CD8-positive, alpha-beta memory T cell (primary cell): ENCODE data around the gene CTNND2. TPM values are rescaled to one million over a fixed set of nuclear protein-coding genes. Genes with fewer than 3 reads are reported as not detected.

Experiments used
- CTCF ChIA-PET: fragments of 350-600 bp; sonication (Branson Sonifier 250); formaldehyde crosslinking; loops from one replicate; lab custom pipeline; 2021; ENCODE audit warnings: antibody characterized with exemption; lab: Charles Lee
- POLR2A ChIA-PET: fragments of 350-600 bp; sonication (Branson Sonifier 250); formaldehyde crosslinking; loops from one replicate; lab custom pipeline; 2021; ENCODE audit warnings: antibody characterized with exemption; lab: Charles Lee
- DNase-seq, 5 donors: peaks; one replicate each; pipeline versions ENCODE4 v3.0.0 to v3.0.0-alpha.2; 2020 to 2022; ENCODE audit warnings: mixed read lengths in 1 of 5
- H3K27ac ChIP-seq: one replicate; pipeline ENCODE4 v1.7.0; 2013; ENCODE audit warnings: low read depth, mild to moderate bottlenecking, low read length, moderate library complexity
- H3K27me3 ChIP-seq: 2 replicates; pipeline ENCODE4 v1.7.0; 2013; ENCODE audit warnings: low read length, mild to moderate bottlenecking; ENCODE audit not compliant: insufficient read depth, poor library complexity, severe bottlenecking
- H3K36me3 ChIP-seq: 2 replicates; pipeline ENCODE4 v1.7.0; 2013; ENCODE audit warnings: mild to moderate bottlenecking, low read length, moderate library complexity; ENCODE audit not compliant: insufficient read depth
- H3K4me1 ChIP-seq: 2 replicates; pipeline ENCODE4 v1.7.0; 2013; ENCODE audit warnings: mild to moderate bottlenecking, low read length, moderate library complexity; ENCODE audit not compliant: insufficient read depth
- H3K4me3 ChIP-seq: 2 replicates; pipeline ENCODE4 v1.7.0; 2013; ENCODE audit warnings: mild to moderate bottlenecking, low read length
- H3K9me3 ChIP-seq: 2 replicates; pipeline ENCODE4 v1.7.0; 2013; ENCODE audit warnings: mild to moderate bottlenecking, low read length
- H3K27ac Mint-ChIP-seq, 8 donors: one replicate each; pipeline ENCODE4 v1.8.0; 2020 to 2021; ENCODE audit warnings: mixed read lengths in 8 of 8, mild to moderate bottlenecking in 6 of 8, inconsistent platforms in 3 of 8, moderate library complexity in 3 of 8
- H3K27me3 Mint-ChIP-seq, 2 donors: one replicate each; pipeline ENCODE4 v1.8.0; 2020 to 2021; ENCODE audit warnings: mixed read lengths in 2 of 2, mild to moderate bottlenecking in 1 of 2, moderate library complexity in 1 of 2
- H3K36me3 Mint-ChIP-seq, 3 donors: one replicate each; pipeline ENCODE4 v1.8.0; 2020 to 2021; ENCODE audit warnings: mixed read lengths in 3 of 3, inconsistent platforms in 1 of 3, mild to moderate bottlenecking in 1 of 3
- H3K4me1 Mint-ChIP-seq, 3 donors: one replicate each; pipeline ENCODE4 v1.8.0; 2020 to 2021; ENCODE audit warnings: mixed read lengths in 3 of 3, inconsistent platforms in 1 of 3, mild to moderate bottlenecking in 1 of 3
- H3K4me3 Mint-ChIP-seq, 7 donors: one replicate each; pipeline ENCODE4 v1.8.0; 2020 to 2021; ENCODE audit warnings: mixed read lengths in 7 of 7, mild to moderate bottlenecking in 6 of 7, moderate library complexity in 4 of 7, inconsistent platforms in 2 of 7
- H3K9me3 Mint-ChIP-seq, 5 donors: one replicate each; pipeline ENCODE4 v1.8.0; 2020 to 2022; ENCODE audit warnings: mixed read lengths in 5 of 5, mild to moderate bottlenecking in 3 of 5, moderate library complexity in 2 of 5, inconsistent platforms in 1 of 5
- polyA plus RNA-seq: library from polyadenylated mRNA; unstranded; fragments of 300-500 nt; fragmentation: Illumina TruSeq; gene quantifications from one replicate; pipeline ENCODE4 v1.2.3, GENCODE V29; 2021
- total RNA-seq, 2 experiments: library from RNA; stranded (reverse); gene quantifications; one replicate each; pipeline ENCODE4 v1.2.3, GENCODE V29; 2021

Gene CTNND2
- total and polyA plus RNA-seq, 3 experiments from 2014 or later: not detected

DNA sequence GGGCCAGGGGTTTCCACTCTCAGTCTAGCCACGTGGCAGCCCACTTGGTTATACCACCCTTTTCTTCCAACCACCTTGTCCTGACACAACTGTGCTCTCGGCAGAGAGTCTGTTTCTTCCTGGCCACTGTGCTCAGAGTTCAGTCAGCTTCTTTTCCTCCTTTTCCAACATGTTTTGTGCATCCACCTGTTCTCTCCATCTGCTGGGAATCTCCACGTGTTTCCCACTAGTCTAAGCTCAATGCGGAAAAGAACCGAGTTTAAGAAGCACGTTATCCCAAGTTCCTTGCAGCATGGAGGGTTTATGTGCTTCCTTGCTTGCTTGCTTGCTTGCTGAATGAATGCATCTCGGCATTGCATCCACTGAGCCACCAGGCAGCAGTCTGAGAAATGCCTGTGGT, 599.6 kb downstream of the CTNND2 start:
- Histone ChIP-seq H3K36me3 (no peaks in the 10 kb centered on the region), H3K4me3 (no peak overlapping the region), H3K9me3 (no peaks in the 10 kb centered on the region), H3K27ac (no peak overlapping the region), H3K4me1 (no peaks in the 10 kb centered on the region), H3K27me3 (no peaks in the 10 kb centered on the region)
- CTCF ChIA-PET: no interaction called here
- H3K36me3 Mint-ChIP-seq: no peaks in the 10 kb centered on the region
- no peak for DNase-seq
- H3K4me3 Mint-ChIP-seq: no peak overlapping the region
- peak overlapping the region in 1 of 8 donors; percentile 48 for H3K27ac Mint-ChIP-seq
- POLR2A ChIA-PET: no interaction called here
- H3K4me1 Mint-ChIP-seq: no peaks in the 10 kb centered on the region
- peaks cover 0 to 2% (median 0%) of the 10 kb centered on the region in 5 donors for H3K9me3 Mint-ChIP-seq
- peaks cover 0 to 2% of the 10 kb centered on the region in 2 donors for H3K27me3 Mint-ChIP-seq

DNA sequence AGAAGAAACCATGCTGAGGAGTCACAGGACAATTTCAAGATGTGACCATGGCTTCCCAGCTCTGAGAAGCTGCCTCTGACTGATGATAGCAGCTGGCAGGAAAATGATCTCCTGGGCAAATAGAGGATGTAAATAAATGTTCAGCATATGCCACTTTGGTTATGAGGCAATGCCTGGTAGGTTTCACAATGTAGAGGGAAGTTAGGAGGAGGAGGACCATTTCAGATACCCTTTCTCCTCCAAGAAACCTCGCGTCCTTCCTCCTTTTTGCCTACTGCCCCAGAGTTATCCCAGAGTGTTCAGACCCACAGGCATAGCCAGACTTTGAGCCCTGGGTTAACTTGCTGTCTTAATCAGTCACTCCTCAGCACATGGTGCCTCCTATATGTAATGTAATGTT, 601.6 kb downstream of the CTNND2 start:
- H3K4me1 ChIP-seq: no peaks in the 10 kb centered on the region
- H3K27ac Mint-ChIP-seq: no peak overlapping the region
- H3K4me3 Mint-ChIP-seq: no peak overlapping the region
- H3K27me3 Mint-ChIP-seq: peaks cover 0 to 2% of the 10 kb centered on the region in 2 donors
- no peak for DNase-seq
- H3K4me3 ChIP-seq: no peak overlapping the region
- no peaks in the 10 kb centered on the region for H3K9me3 ChIP-seq
- H3K36me3 ChIP-seq: no peaks in the 10 kb centered on the region
- no peaks in the 10 kb centered on the region for H3K36me3 Mint-ChIP-seq
- no peaks in the 10 kb centered on the region for H3K27me3 ChIP-seq
- peaks cover 0 to 2% (median 0%) of the 10 kb centered on the region in 5 donors for H3K9me3 Mint-ChIP-seq
- H3K27ac ChIP-seq: no peak overlapping the region
- ChIA-PET CTCF (no interaction called here), POLR2A (no interaction called here)
- no peaks in the 10 kb centered on the region for H3K4me1 Mint-ChIP-seq

DNA sequence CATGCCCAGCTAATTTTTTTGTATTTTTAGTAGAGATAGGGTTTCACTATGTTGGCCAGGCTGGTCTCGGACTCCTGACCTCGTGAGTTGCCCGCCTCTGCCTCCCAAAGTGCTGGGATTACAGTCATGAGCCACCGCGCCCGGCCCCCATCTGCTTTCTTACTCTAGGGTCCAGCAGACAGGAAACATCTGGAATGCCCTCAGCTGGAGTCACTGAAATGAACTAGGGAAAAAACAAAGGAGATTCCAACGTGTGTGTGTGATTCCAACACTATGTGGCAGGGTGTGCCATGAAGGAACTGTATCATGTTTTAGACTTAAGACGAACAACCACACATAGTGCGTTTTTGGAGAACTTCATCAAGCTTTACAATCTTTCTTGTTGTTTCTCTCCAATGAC, 603.1 kb downstream of the CTNND2 start:
- Histone ChIP-seq H3K27ac (no peak overlapping the region), H3K9me3 (no peaks in the 10 kb centered on the region), H3K4me3 (no peak overlapping the region), H3K27me3 (no peaks in the 10 kb centered on the region), H3K4me1 (no peaks in the 10 kb centered on the region), H3K36me3 (no peaks in the 10 kb centered on the region)
- Mint-ChIP-seq H3K27ac (no peak overlapping the region), H3K27me3 (peaks cover 0 to 2% of the 10 kb centered on the region in 2 donors), H3K4me1 (no peaks in the 10 kb centered on the region), H3K9me3 (peaks cover 0 to under 1% (median 0%) of the 10 kb centered on the region in 5 donors), H3K4me3 (no peak overlapping the region), H3K36me3 (no peaks in the 10 kb centered on the region)
- DNase-seq: no peak
- ChIA-PET POLR2A (no interaction called here), CTCF (no interaction called here)

DNA sequence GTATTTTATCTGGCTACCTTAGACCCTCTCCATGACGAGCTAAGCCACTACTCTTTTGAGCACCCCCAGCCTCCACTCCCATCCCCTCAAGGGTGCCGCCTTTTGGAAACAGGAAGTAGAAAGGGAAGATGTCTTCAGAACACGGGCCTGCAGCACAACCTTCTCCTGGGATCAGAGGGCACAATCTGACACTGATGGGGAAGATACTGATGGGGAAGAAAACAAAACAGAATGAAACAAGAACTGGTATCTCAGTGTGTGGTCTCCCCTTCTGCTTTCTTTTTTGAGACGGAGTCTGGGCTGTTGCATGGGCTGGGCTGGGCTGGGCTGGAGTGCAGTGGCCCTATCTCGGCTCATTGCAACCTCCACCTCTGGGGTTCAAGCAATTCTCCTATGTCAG, 603.5 kb downstream of the CTNND2 start:
- no peak overlapping the region for H3K27ac Mint-ChIP-seq
- H3K9me3 Mint-ChIP-seq: no peaks in the 10 kb centered on the region
- no peaks in the 10 kb centered on the region for H3K4me1 ChIP-seq
- no peak overlapping the region for H3K27ac ChIP-seq
- DNase-seq: no peak
- CTCF ChIA-PET: no interaction called here
- no peaks in the 10 kb centered on the region for H3K36me3 ChIP-seq
- H3K36me3 Mint-ChIP-seq: no peaks in the 10 kb centered on the region
- no peak overlapping the region for H3K4me3 ChIP-seq
- POLR2A ChIA-PET: no interaction called here
- no peaks in the 10 kb centered on the region for H3K4me1 Mint-ChIP-seq
- no peaks in the 10 kb centered on the region for H3K27me3 ChIP-seq
- H3K9me3 ChIP-seq: no peaks in the 10 kb centered on the region
- H3K27me3 Mint-ChIP-seq: peaks cover 0 to 2% of the 10 kb centered on the region in 2 donors
- H3K4me3 Mint-ChIP-seq: no peak overlapping the region

DNA sequence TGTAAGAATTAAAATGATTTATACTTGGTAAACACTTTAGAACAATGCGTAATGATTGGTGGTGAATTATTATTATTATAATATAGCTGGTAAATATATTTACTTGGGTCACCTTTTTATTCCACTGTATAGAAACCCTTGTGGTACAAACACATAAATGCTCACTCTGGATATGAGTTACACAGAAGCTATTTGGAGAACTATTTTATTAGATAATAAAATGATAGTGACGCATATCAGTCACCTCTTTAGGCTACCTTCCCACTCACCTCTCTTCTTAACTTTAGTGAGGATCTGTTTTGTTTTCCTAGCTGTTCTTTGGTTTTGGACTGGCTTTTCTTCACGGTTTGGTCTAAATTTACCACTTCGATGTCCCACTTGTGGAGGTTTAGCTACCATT, 605.4 kb downstream of the CTNND2 start:
- Histone ChIP-seq H3K4me3 (no peak overlapping the region), H3K27me3 (no peaks in the 10 kb centered on the region), H3K27ac (no peak overlapping the region), H3K4me1 (no peaks in the 10 kb centered on the region), H3K9me3 (no peaks in the 10 kb centered on the region), H3K36me3 (no peaks in the 10 kb centered on the region)
- POLR2A ChIA-PET: no interaction called here
- H3K36me3 Mint-ChIP-seq: no peaks in the 10 kb centered on the region
- DNase-seq: no peak
- H3K4me1 Mint-ChIP-seq: no peaks in the 10 kb centered on the region
- H3K27ac Mint-ChIP-seq: no peak overlapping the region
- CTCF ChIA-PET: no interaction called here
- no peaks in the 10 kb centered on the region for H3K27me3 Mint-ChIP-seq
- no peak overlapping the region for H3K4me3 Mint-ChIP-seq
- no peaks in the 10 kb centered on the region for H3K9me3 Mint-ChIP-seq

DNA sequence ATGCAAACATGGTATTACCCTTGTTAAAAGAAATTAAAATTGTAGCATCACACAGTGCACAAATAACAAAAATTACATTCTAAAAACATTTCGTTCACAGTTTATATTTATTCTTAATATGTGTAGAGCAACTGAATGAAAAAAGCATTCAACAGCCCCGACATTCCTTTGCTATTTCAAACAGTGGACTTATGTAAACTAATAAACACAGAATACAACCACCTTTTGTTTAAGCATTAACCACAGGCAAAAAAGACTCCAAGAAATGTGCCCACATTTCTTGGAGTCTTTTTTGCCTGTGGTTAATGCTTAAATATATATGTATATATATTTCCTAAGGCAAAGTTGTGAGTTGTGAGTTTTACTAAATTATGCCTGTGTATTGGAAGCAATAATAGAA, 610.7 kb downstream of the CTNND2 start:
- ChIA-PET POLR2A (no interaction called here), CTCF (no interaction called here)
- Mint-ChIP-seq H3K4me3 (no peak overlapping the region), H3K27me3 (no peaks in the 10 kb centered on the region), H3K27ac (no peak overlapping the region), H3K4me1 (no peaks in the 10 kb centered on the region), H3K36me3 (no peaks in the 10 kb centered on the region), H3K9me3 (peaks cover 0 to 5% (median 0%) of the 10 kb centered on the region in 5 donors)
- Histone ChIP-seq H3K4me3 (no peak overlapping the region), H3K27me3 (no peaks in the 10 kb centered on the region), H3K27ac (no peak overlapping the region), H3K9me3 (no peaks in the 10 kb centered on the region), H3K4me1 (no peaks in the 10 kb centered on the region), H3K36me3 (no peaks in the 10 kb centered on the region)
- no peak for DNase-seq

DNA sequence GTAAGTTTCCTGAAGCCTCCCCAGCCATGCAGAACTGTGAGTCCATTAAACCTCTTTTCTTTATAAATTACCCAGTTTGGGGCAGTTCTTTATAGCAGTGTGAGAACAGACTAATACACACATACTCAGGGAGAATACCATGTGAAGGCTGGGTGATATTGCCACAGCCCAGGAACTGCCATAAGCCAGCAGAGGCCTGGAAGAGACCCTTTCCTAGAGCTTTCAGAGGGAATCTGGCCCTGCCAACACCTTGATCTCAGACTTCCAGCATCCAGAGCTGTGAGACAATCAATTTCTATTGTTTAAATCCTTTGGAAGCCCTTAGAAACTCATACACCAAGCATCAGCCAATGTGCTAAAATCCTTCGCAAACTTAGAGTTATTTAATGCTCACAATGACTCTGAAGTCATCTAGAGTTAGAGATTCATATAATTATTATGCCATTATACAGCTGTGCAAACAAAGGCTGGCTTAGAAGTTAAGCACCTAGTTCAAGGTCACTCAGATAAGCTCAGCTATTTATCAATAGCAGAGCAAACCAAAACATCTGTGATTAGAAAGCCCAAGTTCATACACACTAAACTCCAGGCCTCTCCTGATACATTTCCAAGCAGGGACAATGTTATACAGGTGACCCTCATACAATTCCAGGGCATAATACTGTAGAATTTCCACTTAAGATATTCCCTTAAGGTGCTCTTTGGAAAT, 611.4 kb downstream of the CTNND2 start:
- DNase-seq: no peak
- CTCF ChIA-PET: no interaction called here

DNA sequence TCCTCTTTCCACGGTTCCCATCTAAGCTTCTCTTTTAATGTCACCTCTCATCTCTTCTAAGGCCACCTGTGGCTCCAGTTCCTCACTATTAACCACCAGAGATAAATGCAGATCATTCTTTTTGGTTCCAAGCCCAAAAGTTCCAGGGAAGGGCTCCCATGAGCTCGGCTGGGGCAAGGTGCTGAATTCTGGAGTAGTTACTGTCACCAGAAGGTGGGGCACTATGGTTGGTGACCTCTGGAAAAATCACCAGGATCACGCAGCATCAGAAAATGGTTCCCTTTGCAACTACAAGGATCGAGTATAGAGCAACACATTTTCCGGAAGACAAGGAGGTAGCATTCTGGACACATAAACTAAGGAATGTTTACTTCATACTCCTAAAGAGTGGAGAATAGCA, 614.5 kb downstream of the CTNND2 start:
- Mint-ChIP-seq H3K4me3 (no peak overlapping the region), H3K27me3 (no peaks in the 10 kb centered on the region), H3K27ac (no peak overlapping the region), H3K36me3 (peaks cover 0 to 5% (median 0%) of the 10 kb centered on the region in 3 donors), H3K9me3 (peaks cover 0 to 5% (median 0%) of the 10 kb centered on the region in 5 donors), H3K4me1 (no peaks in the 10 kb centered on the region)
- Histone ChIP-seq H3K4me1 (no peaks in the 10 kb centered on the region), H3K9me3 (no peaks in the 10 kb centered on the region), H3K27ac (no peak overlapping the region), H3K4me3 (no peak overlapping the region), H3K36me3 (no peaks in the 10 kb centered on the region), H3K27me3 (no peaks in the 10 kb centered on the region)
- CTCF ChIA-PET: no interaction called here
- POLR2A ChIA-PET: no interaction called here
- no peak for DNase-seq

More for the DNA sequence above, 611.4 kb downstream of the CTNND2 start:
- no peaks in the 10 kb centered on the region for H3K36me3 ChIP-seq
- no peak overlapping the region for H3K4me3 ChIP-seq
- H3K9me3 Mint-ChIP-seq: peaks cover 0 to 5% (median 0%) of the 10 kb centered on the region in 5 donors
- no peaks in the 10 kb centered on the region for H3K4me1 ChIP-seq
- no peaks in the 10 kb centered on the region for H3K36me3 Mint-ChIP-seq
- no peak overlapping the region for H3K4me3 Mint-ChIP-seq
- POLR2A ChIA-PET: no interaction called here
- H3K9me3 ChIP-seq: no peaks in the 10 kb centered on the region
- H3K27ac ChIP-seq: no peak overlapping the region
- H3K27ac Mint-ChIP-seq: no peak overlapping the region
- no peaks in the 10 kb centered on the region for H3K27me3 Mint-ChIP-seq
- no peaks in the 10 kb centered on the region for H3K4me1 Mint-ChIP-seq
- H3K27me3 ChIP-seq: no peaks in the 10 kb centered on the region
